Gastrocnemius medialis (tissue), 4 donors: ENCODE results near the gene TTL.
"Not testable (repeated sequence)": the region's sequence is repeated elsewhere in the genome, so short reads cannot be mapped to it uniquely, and the experiment has no call there.

ENCODE experiments used
- POLR2A ChIP-seq, 2 donors: fragments of 450-650 bp; IDR thresholded peaks; one replicate each; pipeline ENCODE4 v1.6.1; 2017; ENCODE audit warnings: antibody characterized with exemption in 2 of 2, mild to moderate bottlenecking in 2 of 2, moderate library complexity in 2 of 2
- TF ChIP-seq, protein P1 (sequence below), 5 experiments: fragments of 450-650 bp in 3 of 5; fragments of 200-600 bp in 2 of 5; sonication (generic) in 2 of 5; IDR thresholded peaks in 4 of 5; conservative IDR thresholded peaks in 1 of 5; 1 replicate in 4 of 5; 2 replicates in 1 of 5; pipeline ENCODE4 v1.5.1; 2016 to 2019; ENCODE audit warnings: antibody characterized with exemption in 5 of 5, mild to moderate bottlenecking in 3 of 5, moderate library complexity in 3 of 5

DNA sequence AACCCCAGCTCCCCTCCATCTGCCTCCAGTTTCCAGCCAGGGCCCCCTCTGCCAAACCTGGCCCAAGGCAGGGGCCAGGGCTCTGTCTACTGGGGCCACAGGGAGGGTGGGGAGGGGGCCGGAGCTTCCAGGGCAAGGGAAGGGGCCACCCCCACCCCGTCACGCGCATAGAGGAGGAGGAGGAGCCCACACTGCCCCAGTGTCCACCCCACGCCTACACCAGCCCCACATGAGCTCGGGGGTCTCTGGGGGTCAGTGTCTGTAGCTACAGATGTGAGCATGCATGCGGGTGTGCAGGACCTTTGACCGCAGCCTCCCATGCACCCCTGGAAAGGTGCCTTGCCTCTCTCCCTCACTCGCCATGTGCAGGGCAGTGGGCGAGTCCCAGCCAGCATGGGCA lies 45.0 kb upstream of the TTL start:
- TF ChIP-seq, protein P1, sequence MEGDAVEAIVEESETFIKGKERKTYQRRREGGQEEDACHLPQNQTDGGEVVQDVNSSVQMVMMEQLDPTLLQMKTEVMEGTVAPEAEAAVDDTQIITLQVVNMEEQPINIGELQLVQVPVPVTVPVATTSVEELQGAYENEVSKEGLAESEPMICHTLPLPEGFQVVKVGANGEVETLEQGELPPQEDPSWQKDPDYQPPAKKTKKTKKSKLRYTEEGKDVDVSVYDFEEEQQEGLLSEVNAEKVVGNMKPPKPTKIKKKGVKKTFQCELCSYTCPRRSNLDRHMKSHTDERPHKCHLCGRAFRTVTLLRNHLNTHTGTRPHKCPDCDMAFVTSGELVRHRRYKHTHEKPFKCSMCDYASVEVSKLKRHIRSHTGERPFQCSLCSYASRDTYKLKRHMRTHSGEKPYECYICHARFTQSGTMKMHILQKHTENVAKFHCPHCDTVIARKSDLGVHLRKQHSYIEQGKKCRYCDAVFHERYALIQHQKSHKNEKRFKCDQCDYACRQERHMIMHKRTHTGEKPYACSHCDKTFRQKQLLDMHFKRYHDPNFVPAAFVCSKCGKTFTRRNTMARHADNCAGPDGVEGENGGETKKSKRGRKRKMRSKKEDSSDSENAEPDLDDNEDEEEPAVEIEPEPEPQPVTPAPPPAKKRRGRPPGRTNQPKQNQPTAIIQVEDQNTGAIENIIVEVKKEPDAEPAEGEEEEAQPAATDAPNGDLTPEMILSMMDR (IDR thresholded peaks at IDR 0.05 in 4 of 5, conservative IDR thresholded peaks at IDR 0.05 in 1 of 5) = not testable (repeated sequence)
- TF ChIP-seq POLR2A (IDR thresholded peaks at IDR 0.05) = not testable (repeated sequence)
